T47D (cell line): ENCODE data around the gene CDCA4.

Experiments used
- DNase-seq, 2 experiments: peaks; one replicate each; pipeline versions ENCODE4 v3.0.0 to v3.0.0-alpha.2; 2011 to 2012; ENCODE audit warnings: low read depth in 1 of 2, low spot score in 1 of 2
- JUND ChIP-seq: IDR thresholded peaks from 2 replicates; pipeline ENCODE4 v1.6.1; 2012; ENCODE audit warnings: low read depth
- in situ Hi-C: cut with HindIII; loops from 2 replicates; pipeline ENCODE4 v1.10.0; 2016; ENCODE audit warnings: low sequenced_read_pairs, low pct_unique_long_range_greater_than_20kb

The CDCA4 gene

GRCh38 chr14:104996483-104996882 is 24.4 kb downstream of the CDCA4 start:
- no peak for TF ChIP-seq JUND
- in situ Hi-C loops: no loop called here
- no peak for DNase-seq

- in situ Hi-C loops: no loop called here
- TF ChIP-seq JUND: no peak
- no peak for DNase-seq
Measured at GRCh38 chr14:104996032-104996431, 24.9 kb downstream of the CDCA4 start.

GRCh38 chr14:104994978-104995377 is 25.9 kb downstream of the CDCA4 start:
- in situ Hi-C loops: no loop called here
- no peak for DNase-seq
- TF ChIP-seq JUND: no peak

- in situ Hi-C loops: no loop called here
- no peak for DNase-seq
- TF ChIP-seq JUND: no peak
Measured at GRCh38 chr14:104993808-104994591, 26.9 kb downstream of the CDCA4 start.

- DNase-seq: no peak
- in situ Hi-C loops: no loop called here
- TF ChIP-seq JUND: no peak
Measured at GRCh38 chr14:104993306-104993705, 27.6 kb downstream of the CDCA4 start.

- in situ Hi-C loops: no loop called here
- no peak for DNase-seq
- no peak for TF ChIP-seq JUND
Measured at GRCh38 chr14:104992501-104992900, 28.4 kb downstream of the CDCA4 start.

GRCh38 chr14:104991896-104992230 is 29.0 kb downstream of the CDCA4 start:
- in situ Hi-C loops: no loop called here
- no peak for DNase-seq
- no peak for TF ChIP-seq JUND

GRCh38 chr14:104989951-104990303 is 31.0 kb downstream of the CDCA4 start:
- in situ Hi-C loops: no loop called here
- TF ChIP-seq JUND: no peak
- no peak for DNase-seq

- in situ Hi-C loops: no loop called here
- no peak for DNase-seq
- TF ChIP-seq JUND: no peak
Measured at GRCh38 chr14:104989236-104989950, 31.5 kb downstream of the CDCA4 start.

- no peak for DNase-seq
- in situ Hi-C loops: no loop called here
- TF ChIP-seq JUND: no peak
Measured at GRCh38 chr14:104986487-104987164, 34.3 kb downstream of the CDCA4 start.

- in situ Hi-C loops: no loop called here
- peak; percentile 96 to 99 for DNase-seq
- TF ChIP-seq JUND: no peak
Measured at GRCh38 chr14:104985675-104986486, 35.0 kb downstream of the CDCA4 start, which contains the start of gene CLBA1. Gene CLBA1, plus strand, starts transcription at chr14:104985788. Its CDS starts 644 bp downstream, at chr14:104986432.
